ELR (cell line): ENCODE measurements around the gene CTNNAL1.
"Not testable (repeated sequence)": the region's sequence is repeated elsewhere in the genome, so short reads cannot be mapped to it uniquely, and the experiment has no call there.

ENCODE experiments used
- DNase-seq: peaks from one replicate; pipeline ENCODE4 v3.0.0-alpha.2; 2015; ENCODE audit warnings: low read depth

Gene CTNNAL1

DNA sequence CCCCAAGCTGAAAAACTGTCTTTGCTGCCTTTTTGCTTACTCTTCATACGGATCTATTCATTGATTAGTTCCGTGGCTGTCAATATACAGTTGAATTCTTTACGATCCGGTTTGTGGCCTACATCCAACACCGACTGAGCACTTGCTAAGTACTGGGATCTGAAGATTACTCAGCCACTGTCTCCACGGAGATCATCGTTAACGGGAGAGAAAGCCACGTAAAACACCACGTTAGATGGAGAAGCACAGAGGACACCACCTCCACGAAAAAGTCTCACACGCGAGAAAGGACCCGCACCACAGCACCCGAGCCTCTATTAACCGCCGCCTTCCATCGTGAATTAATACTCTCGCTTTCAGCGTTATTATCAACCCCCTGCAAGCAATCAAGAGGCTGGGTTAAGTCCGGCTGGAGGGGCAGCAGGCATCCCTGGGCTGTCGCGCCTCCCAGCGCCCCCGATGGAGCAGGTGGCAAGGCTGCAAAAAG, 80.0 kb downstream of the CTNNAL1 start:
- peak; percentile 49 for DNase-seq

DNA sequence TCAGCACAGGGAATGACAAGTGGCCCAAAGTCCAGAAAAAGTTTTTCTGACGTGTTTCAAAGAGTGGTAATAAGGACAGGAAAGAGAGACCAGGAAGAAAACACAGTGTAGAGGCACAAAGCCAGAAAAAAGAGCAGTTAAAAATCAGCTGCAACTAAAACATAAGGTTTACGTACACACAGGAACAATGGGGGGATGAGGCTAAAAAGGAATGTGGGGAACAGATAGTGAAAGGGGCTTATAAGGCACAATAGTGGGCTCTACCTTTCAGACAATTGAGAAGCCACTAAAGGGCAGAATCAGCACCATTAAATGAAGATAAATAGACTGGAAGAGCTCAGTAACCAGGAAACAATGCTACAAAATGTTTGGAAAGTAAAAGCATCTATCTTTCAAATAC, 84.9 kb downstream of the CTNNAL1 start:
- no peak for DNase-seq

DNA sequence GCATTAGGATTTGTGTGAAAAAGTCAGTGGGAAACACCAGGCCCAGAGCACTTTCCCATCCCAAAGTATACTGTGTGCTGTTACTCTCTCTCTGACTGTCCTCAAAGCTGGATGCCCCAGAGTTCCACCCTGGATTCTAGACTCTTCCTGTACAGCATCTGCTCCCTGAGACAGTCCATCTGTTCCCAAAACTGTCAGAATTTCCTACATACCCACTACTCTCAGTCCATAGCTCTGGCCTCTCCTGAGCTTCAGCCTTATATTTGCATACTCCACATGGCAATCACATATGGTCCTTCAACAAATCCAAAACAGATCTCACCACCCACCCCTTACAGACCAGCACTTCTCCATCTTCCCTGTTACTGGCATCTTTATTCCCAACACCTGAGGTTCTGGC, 88.8 kb downstream of the CTNNAL1 start:
- no peak for DNase-seq

DNA sequence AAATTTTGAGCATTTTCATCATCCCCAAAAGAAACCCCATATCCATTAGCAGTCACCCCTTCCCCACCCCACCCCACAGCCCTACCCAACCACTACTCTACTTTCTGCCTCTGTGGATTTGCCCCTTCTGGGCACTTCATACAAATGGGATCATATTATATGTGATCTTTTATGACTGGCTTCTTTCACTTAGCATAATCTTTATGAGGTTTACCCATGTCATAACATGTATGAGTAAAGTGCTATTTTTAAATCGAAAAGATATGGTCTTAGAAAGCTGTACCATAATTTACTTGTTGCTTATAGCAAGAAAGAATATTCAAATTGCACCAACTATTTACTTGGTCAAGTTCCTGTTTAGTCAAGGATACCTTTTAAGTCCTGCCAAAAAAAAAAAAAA, 92.1 kb downstream of the CTNNAL1 start:
- no peak for DNase-seq

DNA sequence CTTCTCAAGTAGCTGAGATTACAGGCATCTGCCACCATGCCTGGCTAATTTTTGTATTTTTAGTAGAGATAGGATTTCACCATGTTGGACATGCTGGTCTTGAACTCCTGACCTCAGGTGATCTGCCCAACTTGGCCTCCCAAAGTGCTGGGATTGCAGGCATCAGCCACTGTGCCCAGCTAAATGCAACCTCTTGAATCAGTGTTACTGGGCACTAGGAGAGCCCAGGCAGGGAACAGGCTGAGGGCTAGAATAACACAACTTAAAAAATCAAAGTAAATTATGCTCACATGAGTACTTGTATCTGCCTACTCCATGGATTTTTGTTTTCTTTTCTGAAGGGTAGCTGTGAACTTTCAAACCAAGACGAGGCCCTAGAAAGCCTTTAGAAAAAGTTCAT, 92.9 kb downstream of the CTNNAL1 start:
- DNase-seq = not testable (repeated sequence)

DNA sequence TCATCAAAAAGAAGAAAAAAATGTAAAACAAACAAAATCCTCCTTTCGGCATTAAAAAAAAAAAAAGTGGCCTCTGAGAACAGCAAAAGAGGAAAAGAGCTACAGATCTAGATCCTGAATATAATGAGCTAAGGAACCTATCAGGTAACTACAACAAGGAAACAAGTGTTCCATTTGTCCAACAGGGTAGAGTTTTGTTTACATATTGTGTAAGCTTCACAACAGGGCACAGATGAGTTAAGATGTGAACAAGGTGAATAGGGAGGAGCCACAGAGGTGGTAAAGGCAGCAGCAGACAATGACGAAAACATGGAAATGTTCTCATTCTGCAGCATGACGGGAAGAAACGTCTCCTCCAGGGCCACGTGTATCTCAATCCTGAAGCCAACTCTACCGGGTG, 93.8 kb downstream of the CTNNAL1 start:
- DNase-seq = no peak

DNA sequence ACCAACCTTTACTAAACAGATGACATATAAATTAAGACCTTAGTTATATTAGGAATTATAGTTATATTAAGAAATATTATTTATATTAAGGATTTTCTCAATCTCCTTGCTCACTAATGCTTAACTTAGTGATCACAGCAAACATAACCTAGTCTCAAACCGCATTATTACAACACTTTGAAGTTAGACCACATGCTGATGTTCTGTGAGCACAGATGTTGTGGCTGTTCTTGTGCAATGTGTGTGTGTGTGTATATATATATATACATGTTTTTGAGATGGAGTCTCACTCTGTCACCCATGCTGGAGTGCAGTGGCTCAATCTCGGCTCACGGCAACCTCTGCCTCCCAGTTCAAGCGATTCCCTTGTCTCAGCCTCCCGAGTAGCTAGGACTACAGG, 99.9 kb downstream of the CTNNAL1 start:
- DNase-seq = no peak

DNA sequence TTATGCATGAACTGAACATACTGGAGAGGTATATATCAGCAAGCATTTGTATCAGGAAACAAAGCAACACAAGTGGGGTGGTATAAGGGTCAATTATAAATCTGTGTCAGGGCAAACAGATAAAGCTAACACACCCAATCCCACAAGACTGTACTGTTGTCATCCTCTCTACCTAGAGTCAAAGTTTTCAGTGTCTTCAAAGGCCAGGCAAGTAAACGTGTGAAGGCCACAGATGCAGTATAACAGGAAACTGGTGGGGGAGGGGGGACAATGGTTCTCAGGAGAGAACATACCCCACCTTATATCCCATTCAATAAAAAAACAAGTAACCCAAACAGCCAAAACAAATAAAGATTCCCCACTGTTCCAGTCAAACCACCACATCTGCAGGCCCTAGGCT, 101.5 kb downstream of the CTNNAL1 start:
- DNase-seq = no peak

DNA sequence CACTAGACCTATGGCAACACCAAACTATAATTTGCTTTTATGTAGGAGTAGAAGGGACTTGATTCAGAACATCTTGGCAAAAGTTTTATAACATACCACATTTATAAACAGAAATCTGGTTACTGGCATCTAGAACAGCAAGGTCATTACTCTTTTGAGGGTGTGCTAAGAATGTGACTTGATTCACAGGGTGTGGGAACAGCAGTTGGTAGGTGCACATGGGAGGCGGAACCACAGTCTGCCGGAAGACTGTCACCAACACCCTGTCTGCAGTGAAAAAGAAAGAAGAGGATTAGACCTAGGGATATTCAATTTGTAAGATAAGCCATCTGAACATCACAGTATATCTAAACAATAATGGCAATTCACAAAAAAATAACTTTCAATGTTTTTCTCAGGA, 102.4 kb downstream of the CTNNAL1 start:
- DNase-seq = no peak

DNA sequence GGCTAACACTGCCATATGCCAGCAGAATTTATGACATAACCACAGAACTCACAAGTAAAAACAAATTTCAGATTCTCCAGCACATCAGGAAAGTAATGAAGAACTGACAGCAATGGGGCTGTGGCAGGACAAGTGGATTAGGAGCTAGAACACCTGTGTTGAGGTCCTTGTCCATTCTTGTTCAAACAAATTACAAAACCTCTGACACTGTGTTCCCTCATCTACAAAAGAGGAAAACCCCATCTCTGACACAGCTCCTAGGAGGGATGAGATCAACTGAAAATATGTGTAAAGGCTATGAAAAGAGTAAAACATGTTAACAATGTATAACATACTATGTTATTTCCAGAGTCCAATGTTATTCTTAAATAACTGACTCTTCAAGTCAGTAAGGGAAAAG, 102.9 kb downstream of the CTNNAL1 start:
- DNase-seq = no peak

DNA sequence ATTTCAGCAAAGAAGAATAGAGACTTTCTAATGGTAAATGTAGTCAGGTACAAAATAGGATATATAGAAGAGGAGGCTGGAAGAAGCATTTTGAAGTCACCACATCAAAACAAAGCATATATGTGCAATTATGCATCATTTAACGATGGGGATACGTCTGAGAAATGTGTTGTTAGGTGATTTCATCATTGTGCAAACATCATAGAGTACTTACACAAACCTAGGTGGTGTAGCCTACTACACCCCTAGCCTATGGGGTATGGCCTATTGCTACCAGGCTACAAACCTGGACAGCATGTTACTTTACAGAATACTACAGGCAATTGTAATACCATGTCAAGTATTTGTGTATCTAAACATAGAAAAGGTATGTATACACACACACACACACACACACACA, 107.8 kb downstream of the CTNNAL1 start:
- DNase-seq = no peak

DNA sequence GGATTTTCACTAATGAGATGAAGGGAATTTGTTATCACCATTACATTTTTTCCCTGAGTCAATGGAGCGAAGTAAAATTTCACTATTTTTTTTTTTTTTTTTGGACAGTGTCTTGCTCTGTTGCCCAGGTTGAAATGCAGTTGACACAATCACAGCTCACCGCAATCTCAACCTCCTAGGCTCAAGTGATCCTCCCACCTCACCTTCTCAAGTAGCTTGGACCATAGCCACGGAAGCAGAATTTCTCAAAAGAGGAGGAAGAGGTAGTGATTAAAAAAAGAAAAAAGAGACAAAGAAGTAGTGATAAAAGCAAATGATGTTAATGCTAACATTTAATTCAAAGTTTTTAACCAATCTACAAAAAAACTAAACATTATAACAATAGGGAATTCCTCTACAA, 109.1 kb downstream of the CTNNAL1 start:
- no peak for DNase-seq

DNA sequence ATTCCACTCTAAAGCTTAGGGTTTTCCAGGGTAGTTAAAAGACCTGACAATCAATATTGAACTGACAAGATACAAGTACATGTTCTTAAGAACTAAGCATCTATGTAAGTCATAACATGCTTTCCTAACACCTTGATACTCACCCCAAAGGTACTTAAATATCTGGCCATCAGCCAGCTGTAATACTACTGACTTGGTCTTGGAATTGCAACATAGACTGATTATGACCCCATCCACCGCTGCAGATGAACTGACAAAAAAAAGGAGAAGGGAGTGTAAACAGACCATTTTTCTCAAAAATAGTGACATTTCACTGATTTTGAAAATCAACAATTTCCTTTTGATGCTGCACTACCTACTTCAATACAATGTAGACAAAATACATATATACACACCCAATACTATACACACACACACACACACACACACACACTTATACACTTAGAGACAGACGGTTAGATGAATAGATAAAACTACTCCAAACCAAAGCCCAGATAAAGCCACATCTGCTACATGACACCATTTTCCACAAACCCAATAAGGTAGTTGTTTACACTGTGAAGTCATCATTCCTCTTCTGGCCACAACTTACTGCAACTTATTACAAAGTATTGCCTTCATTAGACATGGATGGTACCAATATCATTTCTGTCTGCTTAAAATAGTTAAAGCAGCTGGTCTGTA, 109.7 kb downstream of the CTNNAL1 start:
- DNase-seq = no peak

DNA sequence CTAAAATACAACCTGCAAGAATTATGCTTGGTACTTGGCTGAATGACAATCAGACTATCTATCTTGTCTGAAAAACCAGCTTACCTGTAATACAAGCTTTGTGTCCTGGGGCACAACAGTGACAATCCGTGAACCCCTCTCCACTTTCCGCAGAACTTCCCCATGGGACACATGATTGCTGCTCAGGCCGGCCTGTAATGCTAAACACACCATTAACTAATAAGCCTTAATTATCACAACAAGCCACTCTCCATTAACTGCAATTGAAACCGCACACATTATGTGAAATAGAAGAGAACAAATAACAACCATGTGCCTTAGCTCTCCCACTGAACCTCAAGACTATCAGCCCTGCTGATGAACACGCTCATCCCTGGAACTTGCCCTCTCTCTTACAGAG, 113.1 kb downstream of the CTNNAL1 start:
- DNase-seq = no peak

DNA sequence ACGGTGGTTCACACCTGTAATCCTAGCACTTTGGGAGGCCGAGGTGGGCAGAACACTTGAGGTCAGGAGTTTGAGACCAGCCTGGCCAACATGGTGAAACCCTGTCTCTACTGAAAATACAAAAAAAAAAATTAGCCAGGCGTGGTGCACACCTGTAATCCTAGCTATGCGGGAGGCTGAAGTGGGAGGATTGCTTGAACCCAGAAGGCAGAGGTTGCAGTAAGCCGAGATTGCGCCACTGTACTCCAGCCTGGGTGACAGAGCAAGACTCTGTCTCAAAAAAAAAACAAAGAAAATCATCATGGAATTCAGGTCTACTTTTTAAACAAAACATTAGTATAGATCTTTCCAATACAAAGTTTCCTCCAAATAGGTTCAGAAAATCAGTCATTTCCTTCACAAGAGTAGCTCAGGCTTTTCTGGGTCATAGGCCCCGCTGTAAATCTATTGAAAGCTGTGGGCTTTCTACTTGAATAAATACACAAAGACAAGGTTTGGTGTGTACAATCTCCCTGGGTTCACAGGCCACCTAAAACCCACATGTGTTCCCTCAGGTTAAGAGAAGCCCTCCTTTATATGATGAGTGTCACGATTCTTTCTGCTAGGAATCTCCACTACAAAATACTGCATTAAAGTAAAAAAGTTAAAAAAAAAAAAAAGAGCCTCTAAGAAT, 114.1 kb downstream of the CTNNAL1 start:
- not testable (repeated sequence) for DNase-seq

DNA sequence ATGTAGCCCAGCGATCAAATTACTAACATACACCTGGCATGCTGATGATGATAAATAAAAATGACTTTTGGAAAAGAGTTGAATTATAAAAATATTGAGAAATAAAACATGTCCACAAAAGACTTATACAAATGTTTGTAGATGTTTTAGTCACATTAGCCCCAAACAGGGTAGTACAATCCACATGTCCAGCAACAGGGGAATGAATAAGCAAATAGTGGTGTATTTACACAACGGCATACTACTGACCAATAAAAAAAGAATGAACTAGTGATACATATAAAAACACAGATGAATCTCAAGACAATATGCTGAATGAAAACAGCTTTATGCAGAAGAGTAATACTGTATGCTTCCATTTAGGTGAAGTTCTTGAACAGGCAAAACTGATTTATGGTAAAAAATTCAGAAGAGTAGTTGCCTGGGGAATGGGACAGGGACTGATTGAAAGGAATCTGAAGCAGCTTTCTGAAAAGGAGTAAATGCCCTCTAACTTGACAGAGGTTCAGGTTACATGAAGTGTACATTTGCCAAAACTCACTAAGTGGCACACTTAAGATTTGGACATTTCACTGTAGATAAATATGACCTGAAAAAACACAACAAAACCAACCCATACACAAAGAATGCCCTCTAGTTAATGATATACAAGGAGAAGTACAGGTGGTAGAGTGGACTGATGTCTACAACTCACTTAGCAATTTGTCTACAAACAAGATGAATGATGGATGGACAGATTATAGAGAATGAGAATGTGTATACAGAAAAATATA, 115.8 kb downstream of the CTNNAL1 start:
- DNase-seq = no peak

DNA sequence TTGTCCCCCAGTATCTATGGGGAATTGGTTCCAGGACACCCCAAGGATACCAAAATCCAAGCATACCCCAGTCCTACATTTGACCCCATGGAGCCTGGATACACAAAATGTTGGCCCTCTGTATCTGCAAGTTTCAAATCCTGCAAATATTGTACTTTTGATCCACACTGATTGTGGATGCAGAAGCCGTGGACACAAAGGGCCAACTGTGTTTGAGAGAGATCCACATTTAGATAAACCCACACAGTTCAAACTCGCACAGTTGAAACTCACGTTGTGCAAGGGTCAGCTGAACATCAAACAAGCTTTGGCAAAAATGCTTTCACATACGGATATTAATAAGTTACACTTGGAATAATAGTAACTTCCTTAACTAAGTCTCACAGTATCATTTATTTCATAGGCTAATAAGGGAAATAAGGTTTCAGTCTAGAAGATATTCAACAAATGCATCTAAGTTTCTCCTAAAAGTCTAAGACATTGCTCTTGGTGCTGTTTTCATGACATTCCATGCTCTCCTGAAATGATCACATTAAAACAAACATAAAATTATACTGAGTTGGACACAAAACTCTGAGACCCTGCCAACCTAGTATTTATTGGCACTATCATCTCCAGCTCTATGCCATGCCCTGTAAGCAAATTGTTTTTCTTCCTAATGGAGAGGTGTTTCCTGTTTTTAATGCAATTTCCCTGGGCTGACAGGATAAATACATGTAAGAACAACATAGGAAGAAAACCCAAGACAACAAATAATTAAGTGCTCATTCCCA, 118.9 kb downstream of the CTNNAL1 start:
- DNase-seq = no peak
